CD4-positive, alpha-beta T cell (primary cell): ENCODE data around the gene KIF26A. TPM values are rescaled to one million over a fixed set of nuclear protein-coding genes. Genes with fewer than 3 reads are reported as not detected.

ENCODE experiments used
- ATAC-seq: fragments of 200-7000 bp; cut with Tn5 transposase; one replicate; pipeline ENCODE4 v1.10.0; 2022; ENCODE audit warnings: mild to moderate bottlenecking; ENCODE audit not compliant: poor library complexity
- CTCF ChIA-PET: fragments of 350-600 bp; sonication (Branson Sonifier 250); formaldehyde crosslinking; loops from one replicate; lab custom pipeline; 2021; ENCODE audit warnings: antibody characterized with exemption, inconsistent platforms; lab: Charles Lee
- POLR2A ChIA-PET: fragments of 350-600 bp; sonication (Branson Sonifier 250); formaldehyde crosslinking; loops from one replicate; lab custom pipeline; 2021; ENCODE audit warnings: antibody characterized with exemption, inconsistent platforms; lab: Charles Lee
- DNase-seq, 14 experiments: peaks; one replicate each; pipeline ENCODE4 v3.0.0-alpha.2; 2013 to 2020; ENCODE audit warnings: mixed read lengths in 2 of 14
- H3K27ac ChIP-seq, 2 donors: one replicate each; pipeline versions ENCODE4 v1.5.1 to v1.7.0; 2013; ENCODE audit warnings: low read length in 2 of 2, low read depth in 1 of 2, mild to moderate bottlenecking in 1 of 2
- H3K27me3 ChIP-seq, 2 experiments: 1 replicate in 1 of 2; 2 replicates in 1 of 2; pipeline versions ENCODE4 v1.6.1 to v1.7.0; 2013; ENCODE audit warnings: low read length in 2 of 2, control low read depth in 1 of 2, mild to moderate bottlenecking in 1 of 2, moderate library complexity in 1 of 2; ENCODE audit not compliant: insufficient read depth in 2 of 2, control insufficient read depth in 1 of 2
- H3K36me3 ChIP-seq: one replicate; pipeline ENCODE4 v1.6.1; 2013; ENCODE audit warnings: low read length, control low read depth; ENCODE audit not compliant: insufficient read depth
- H3K4me1 ChIP-seq: one replicate; pipeline ENCODE4 v1.6.1; 2013; ENCODE audit warnings: low read length, control low read depth; ENCODE audit not compliant: insufficient read depth
- H3K4me3 ChIP-seq: one replicate; pipeline ENCODE4 v1.5.1; 2013; ENCODE audit warnings: mild to moderate bottlenecking, low read length, moderate library complexity
- H3K9me3 ChIP-seq, 2 experiments: 1 replicate in 1 of 2; 2 replicates in 1 of 2; pipeline versions ENCODE4 v1.6.1 to v1.7.0; 2013; ENCODE audit warnings: low read length in 2 of 2, mild to moderate bottlenecking in 2 of 2, control low read depth in 1 of 2, moderate library complexity in 1 of 2; ENCODE audit not compliant: control insufficient read depth in 1 of 2, insufficient read depth in 1 of 2
- H3K27ac Mint-ChIP-seq: one replicate; pipeline ENCODE4 v1.8.0; 2020; ENCODE audit warnings: mixed read lengths
- H3K27me3 Mint-ChIP-seq: one replicate; pipeline ENCODE4 v1.8.0; 2021; ENCODE audit warnings: mixed read lengths
- H3K36me3 Mint-ChIP-seq: one replicate; pipeline ENCODE4 v1.8.0; 2021; ENCODE audit warnings: low read depth, mixed read lengths
- H3K4me1 Mint-ChIP-seq: one replicate; pipeline ENCODE4 v1.8.0; 2021; ENCODE audit warnings: low read depth, mixed read lengths
- H3K4me3 Mint-ChIP-seq: one replicate; pipeline ENCODE4 v1.8.0; 2020; ENCODE audit warnings: mild to moderate bottlenecking, mixed read lengths
- H3K9me3 Mint-ChIP-seq: one replicate; pipeline ENCODE4 v1.8.0; 2020; ENCODE audit warnings: mixed read lengths
- intact Hi-C, 2 experiments: fragments of 100-400 bp; cut with DNase I in 1 of 2; cut with micrococcal nuclease in 1 of 2; formaldehyde crosslinking; loops; one replicate each; pipeline versions ENCODE4 v1.15.1 to v1.9.0; 2023 to 2025; cut with DNase I, micrococcal nuclease
- total RNA-seq, 174 experiments: library from RNA in 2 of 174; stranded (reverse) in 2 of 174; gene quantifications; one replicate each; pipeline ENCODE4 v1.2.3 and lab custom pipeline; 2021 to 2026
- TF ChIP-seq, protein P1 (sequence below): fragments of 200-600 bp; IDR thresholded peaks from one replicate; pipeline ENCODE4 v1.8.0; 2022; ENCODE audit warnings: antibody characterized with exemption, mild to moderate bottlenecking

The KIF26A gene
- total RNA-seq, 2 experiments from 2014 or later, result 0.25 to 0.31 TPM

DNA sequence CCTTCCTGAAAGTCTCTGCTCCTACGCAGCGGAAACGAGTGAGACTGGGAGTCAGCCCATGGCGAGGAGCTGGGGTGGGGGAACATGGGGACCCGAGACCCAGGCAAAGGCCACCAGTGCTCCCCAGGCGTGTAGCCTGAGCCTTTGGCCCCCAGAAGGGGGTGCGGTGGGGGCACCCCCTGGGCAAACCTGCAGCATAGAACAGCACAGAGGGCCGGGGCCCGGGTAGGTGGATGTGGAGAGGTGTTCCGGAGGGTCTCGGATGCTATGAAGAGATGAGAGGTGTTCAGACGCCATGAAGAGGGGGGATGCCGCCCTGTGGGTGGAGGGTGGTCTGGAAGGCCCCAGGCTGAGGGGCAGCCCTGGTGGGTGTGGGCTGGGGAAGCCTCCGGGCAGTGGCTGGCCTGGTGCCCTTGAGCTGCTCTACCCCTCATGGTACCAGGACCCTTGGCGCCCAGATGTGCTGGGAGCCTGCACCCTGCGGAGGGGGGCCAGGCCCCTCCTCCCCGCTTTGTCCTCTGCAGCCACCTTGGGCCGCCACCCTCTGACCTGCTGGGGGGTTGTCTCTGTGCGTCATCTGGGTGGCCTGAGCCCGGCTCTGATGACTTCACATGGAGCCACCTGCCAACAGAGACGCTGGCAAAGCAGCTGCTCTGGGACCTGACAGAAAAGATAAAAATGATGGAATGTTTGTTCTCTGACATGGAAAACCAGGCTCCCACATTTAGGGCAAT, 83.4 kb downstream of the KIF26A start:
- peaks cover 11% of the 10 kb centered on the region for H3K27me3 Mint-ChIP-seq
- H3K36me3 Mint-ChIP-seq, result no peaks in the 10 kb centered on the region
- no peak overlapping the region for H3K27ac Mint-ChIP-seq
- POLR2A ChIA-PET, result no interaction called here
- CTCF ChIA-PET, result no interaction called here
- TF ChIP-seq, protein P1, sequence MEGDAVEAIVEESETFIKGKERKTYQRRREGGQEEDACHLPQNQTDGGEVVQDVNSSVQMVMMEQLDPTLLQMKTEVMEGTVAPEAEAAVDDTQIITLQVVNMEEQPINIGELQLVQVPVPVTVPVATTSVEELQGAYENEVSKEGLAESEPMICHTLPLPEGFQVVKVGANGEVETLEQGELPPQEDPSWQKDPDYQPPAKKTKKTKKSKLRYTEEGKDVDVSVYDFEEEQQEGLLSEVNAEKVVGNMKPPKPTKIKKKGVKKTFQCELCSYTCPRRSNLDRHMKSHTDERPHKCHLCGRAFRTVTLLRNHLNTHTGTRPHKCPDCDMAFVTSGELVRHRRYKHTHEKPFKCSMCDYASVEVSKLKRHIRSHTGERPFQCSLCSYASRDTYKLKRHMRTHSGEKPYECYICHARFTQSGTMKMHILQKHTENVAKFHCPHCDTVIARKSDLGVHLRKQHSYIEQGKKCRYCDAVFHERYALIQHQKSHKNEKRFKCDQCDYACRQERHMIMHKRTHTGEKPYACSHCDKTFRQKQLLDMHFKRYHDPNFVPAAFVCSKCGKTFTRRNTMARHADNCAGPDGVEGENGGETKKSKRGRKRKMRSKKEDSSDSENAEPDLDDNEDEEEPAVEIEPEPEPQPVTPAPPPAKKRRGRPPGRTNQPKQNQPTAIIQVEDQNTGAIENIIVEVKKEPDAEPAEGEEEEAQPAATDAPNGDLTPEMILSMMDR, result no peak
- no peak overlapping the region for H3K4me3 Mint-ChIP-seq
- Histone ChIP-seq H3K4me1 (peaks cover 18% of the 10 kb centered on the region), H3K9me3 (peaks cover 0 to 6% of the 10 kb centered on the region in 2 experiments), H3K27me3 (peaks cover 18 to 20% of the 10 kb centered on the region in 2 experiments), H3K4me3 (no peak overlapping the region), H3K27ac (no peak overlapping the region), H3K36me3 (no peaks in the 10 kb centered on the region)
- peaks cover 7% of the 10 kb centered on the region for H3K4me1 Mint-ChIP-seq
- DNase-seq (no peak), ATAC-seq (no peak)
- H3K9me3 Mint-ChIP-seq, result no peaks in the 10 kb centered on the region
- intact Hi-C loops, result no loop called here

DNA sequence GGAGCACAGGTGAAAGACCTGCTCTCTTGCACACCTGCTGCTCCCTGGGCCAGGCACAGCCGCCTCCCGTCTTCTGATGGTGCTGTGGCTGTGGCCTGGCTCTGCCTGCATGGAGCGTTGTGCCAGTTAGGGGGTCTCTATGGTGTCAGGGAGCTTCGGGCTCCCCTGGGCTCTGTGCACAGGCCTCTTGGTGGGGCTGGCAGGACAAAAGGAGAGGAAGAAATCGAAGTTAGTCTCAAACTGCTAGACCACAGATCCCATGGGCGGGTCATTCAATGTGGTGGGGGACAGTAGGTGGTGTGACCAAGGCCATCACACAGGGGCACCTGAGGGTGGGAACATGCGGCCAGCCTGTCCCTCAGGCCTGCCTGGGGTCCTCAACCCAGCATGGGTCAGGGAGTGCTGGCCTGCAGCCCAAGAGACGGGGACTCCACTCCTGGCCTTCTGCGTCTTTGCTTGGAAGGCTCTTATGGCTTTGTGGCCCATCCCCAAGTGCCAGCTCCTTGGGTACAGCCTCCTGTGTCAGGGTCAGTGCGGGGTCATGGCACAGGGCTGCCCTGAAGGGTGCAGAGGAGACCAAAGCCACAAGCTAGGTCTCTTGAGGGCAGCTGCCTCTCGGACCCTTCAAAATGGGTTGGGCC, 84.1 kb downstream of the KIF26A start:
- POLR2A ChIA-PET, result no interaction called here
- Histone ChIP-seq H3K36me3 (no peaks in the 10 kb centered on the region), H3K27ac (no peak overlapping the region), H3K27me3 (peaks cover 18 to 20% of the 10 kb centered on the region in 2 experiments), H3K4me1 (peaks cover 20% of the 10 kb centered on the region), H3K9me3 (peaks cover 0 to 13% of the 10 kb centered on the region in 2 experiments), H3K4me3 (no peak overlapping the region)
- TF ChIP-seq, protein P1, result no peak
- Mint-ChIP-seq H3K4me1 (peaks cover 7% of the 10 kb centered on the region), H3K4me3 (no peak overlapping the region), H3K9me3 (no peaks in the 10 kb centered on the region), H3K36me3 (no peaks in the 10 kb centered on the region), H3K27ac (no peak overlapping the region), H3K27me3 (peaks cover 11% of the 10 kb centered on the region)
- CTCF ChIA-PET, result no interaction called here
- DNase-seq, result no peak
- intact Hi-C loops, result no loop called here
- no peak for ATAC-seq

DNA sequence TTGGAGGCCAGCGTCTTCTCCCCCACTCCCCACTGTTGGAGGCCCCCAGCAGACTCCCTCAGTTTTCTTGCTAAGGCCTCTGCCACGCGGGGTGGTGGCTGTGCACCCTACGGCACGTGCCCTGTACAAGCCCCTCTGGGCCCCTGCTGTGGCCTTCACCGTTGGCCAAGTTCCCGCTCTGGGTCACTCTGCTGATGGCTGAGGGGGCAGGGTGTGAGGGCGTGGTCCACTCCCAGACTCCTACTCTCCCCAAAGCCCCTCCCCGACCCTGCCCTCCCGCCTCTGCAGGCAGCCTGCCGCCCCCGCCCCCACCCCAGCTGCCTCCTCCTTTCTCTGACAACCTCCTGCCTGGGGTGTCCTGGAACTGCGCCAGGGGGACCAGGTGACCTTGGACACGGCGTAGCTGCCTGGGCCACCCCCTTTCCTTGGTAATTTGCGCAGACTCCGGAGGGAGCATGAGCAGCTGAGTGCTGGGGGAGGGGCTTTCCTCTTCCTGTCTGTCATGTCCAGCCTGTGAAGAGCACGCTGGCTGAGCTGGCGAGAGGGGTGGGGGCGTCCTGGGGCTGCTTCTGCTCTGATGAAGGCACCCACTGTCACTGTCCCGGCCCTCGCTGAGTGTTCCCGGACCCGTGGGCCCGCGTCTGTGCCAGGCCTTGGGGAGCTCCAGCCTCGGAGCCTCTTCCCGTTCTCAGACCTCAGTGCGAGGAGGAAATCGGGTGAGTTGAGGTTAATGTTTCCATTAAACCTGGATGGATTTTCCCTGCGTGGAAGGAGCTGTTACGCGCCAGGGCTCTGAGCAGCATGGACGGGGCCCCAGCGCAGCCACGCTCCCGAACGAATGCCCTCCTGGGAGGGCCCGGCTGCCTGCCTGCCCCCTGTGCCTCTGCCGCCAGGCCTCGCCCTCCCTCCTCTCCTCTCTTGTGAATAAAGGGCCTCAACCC, 85.0 kb downstream of the KIF26A start:
- Histone ChIP-seq H3K4me1 (peaks cover 26% of the 10 kb centered on the region), H3K36me3 (no peaks in the 10 kb centered on the region), H3K27me3 (peaks cover 18 to 20% of the 10 kb centered on the region in 2 experiments), H3K9me3 (peaks cover 0 to 16% of the 10 kb centered on the region in 2 experiments), H3K4me3 (no peak overlapping the region), H3K27ac (no peak overlapping the region)
- Mint-ChIP-seq H3K4me3 (no peak overlapping the region), H3K9me3 (no peaks in the 10 kb centered on the region), H3K27me3 (peaks cover 11% of the 10 kb centered on the region), H3K36me3 (no peaks in the 10 kb centered on the region), H3K27ac (no peak overlapping the region), H3K4me1 (peaks cover 14% of the 10 kb centered on the region)
- TF ChIP-seq, protein P1, result no peak
- ChIA-PET POLR2A (no interaction called here), CTCF (no interaction called here)
- no peak for DNase-seq
- ATAC-seq, result no peak
- intact Hi-C loops, result no loop called here
